Measurements from ENCODE around the gene UBR1. TPM values are rescaled to one million over a fixed set of nuclear protein-coding genes. Genes with fewer than 3 reads are reported as not detected.
"Not testable (repeated sequence)": the region's sequence is repeated elsewhere in the genome, so short reads cannot be mapped to it uniquely, and the experiment has no call there.

UBR1 gene
- total RNA-seq, 1 donor from 2014 or later: 39.1 TPM

DNA sequence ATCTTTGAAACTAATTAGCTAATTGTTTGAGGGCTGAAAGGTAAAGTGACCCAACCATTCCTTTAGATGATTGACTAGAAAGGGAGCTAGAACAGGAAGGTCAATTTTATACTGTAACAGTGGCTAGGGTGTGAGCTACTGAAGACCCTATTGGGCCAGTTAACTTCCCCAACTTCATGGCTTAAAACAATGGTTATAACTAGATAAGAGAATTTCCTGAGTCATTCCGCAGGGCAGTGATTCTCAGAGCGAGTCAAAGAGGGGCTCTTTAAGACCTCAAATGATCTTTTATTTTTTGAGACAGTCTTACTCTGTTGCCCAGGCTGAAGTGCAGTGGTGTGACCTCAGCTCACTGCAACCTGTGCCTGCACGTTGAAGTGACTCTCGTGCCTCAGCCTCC is 151.5 kb downstream of the UBR1 start:
- no peak overlapping the region for H3K27ac Mint-ChIP-seq
- no peaks in the 10 kb centered on the region for H3K4me1 Mint-ChIP-seq (ENCODE audit: low read depth)
- no peak for DNase-seq (ENCODE audit: low spot score, unreplicated experiment)
- TF ChIP-seq, protein P1, sequence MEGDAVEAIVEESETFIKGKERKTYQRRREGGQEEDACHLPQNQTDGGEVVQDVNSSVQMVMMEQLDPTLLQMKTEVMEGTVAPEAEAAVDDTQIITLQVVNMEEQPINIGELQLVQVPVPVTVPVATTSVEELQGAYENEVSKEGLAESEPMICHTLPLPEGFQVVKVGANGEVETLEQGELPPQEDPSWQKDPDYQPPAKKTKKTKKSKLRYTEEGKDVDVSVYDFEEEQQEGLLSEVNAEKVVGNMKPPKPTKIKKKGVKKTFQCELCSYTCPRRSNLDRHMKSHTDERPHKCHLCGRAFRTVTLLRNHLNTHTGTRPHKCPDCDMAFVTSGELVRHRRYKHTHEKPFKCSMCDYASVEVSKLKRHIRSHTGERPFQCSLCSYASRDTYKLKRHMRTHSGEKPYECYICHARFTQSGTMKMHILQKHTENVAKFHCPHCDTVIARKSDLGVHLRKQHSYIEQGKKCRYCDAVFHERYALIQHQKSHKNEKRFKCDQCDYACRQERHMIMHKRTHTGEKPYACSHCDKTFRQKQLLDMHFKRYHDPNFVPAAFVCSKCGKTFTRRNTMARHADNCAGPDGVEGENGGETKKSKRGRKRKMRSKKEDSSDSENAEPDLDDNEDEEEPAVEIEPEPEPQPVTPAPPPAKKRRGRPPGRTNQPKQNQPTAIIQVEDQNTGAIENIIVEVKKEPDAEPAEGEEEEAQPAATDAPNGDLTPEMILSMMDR (IDR thresholded peaks at IDR 0.05; ENCODE audit: unreplicated experiment): no peak
- no peaks in the 10 kb centered on the region for H3K9me3 Mint-ChIP-seq (ENCODE audit: low read depth)
- H3K4me3 Mint-ChIP-seq (ENCODE audit: low read depth): no peak overlapping the region
- no peaks in the 10 kb centered on the region for H3K27me3 Mint-ChIP-seq
- peaks cover 39% of the 10 kb centered on the region for H3K36me3 Mint-ChIP-seq (ENCODE audit: insufficient read depth)

DNA sequence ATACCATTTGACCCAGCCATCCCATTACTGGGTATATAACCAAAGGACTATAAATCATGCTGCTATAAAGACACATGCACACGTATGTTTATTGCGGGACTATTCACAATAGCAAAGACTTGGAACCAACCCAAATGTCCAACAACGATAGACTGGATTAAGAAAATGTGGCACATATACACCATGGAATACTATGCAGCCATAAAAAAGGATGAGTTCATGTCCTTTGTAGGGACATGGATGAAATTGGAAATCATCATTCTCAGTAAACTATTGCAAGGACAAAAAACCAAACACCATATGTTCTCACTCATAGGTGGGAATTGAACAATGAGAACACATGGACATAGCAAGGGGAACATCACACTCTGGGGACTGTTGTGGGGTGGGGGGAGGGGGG is 156.9 kb downstream of the UBR1 start:
- not testable (repeated sequence) for H3K9me3 Mint-ChIP-seq (ENCODE audit: low read depth); DNase-seq (ENCODE audit: low spot score, unreplicated experiment); H3K4me3 Mint-ChIP-seq (ENCODE audit: low read depth); H3K27ac Mint-ChIP-seq; H3K4me1 Mint-ChIP-seq (ENCODE audit: low read depth); H3K27me3 Mint-ChIP-seq
- H3K36me3 Mint-ChIP-seq (ENCODE audit: insufficient read depth): peaks cover 41% of the 10 kb centered on the region

DNA sequence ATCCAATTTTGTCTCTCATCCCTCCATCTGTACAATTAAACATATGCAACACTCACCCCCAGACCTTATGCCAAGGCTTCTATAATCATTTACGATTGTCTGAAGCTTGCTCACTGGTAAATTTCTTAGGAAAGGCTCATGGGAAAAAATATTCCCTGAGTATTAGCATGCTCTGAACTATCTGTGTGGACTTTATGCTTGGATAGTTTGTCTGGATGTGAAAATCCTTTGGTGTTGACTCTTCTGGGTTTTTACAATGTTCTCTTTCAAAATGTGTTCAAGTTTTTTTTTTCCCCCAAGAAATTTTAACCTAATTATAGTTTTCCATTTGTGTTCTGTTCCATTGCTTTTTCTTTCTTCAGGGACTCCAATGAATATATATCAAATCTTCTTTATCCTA is 165.3 kb downstream of the UBR1 start:
- Mint-ChIP-seq H3K4me1 (ENCODE audit: low read depth) (no peaks in the 10 kb centered on the region), H3K27ac (peak overlapping the region; percentile 38), H3K9me3 (ENCODE audit: low read depth) (no peaks in the 10 kb centered on the region), H3K4me3 (ENCODE audit: low read depth) (no peak overlapping the region), H3K27me3 (no peaks in the 10 kb centered on the region), H3K36me3 (ENCODE audit: insufficient read depth) (peaks cover 8% of the 10 kb centered on the region)
- no peak for DNase-seq (ENCODE audit: low spot score, unreplicated experiment)
- TF ChIP-seq, protein P1 (IDR thresholded peaks at IDR 0.05; ENCODE audit: unreplicated experiment): no peak

DNA sequence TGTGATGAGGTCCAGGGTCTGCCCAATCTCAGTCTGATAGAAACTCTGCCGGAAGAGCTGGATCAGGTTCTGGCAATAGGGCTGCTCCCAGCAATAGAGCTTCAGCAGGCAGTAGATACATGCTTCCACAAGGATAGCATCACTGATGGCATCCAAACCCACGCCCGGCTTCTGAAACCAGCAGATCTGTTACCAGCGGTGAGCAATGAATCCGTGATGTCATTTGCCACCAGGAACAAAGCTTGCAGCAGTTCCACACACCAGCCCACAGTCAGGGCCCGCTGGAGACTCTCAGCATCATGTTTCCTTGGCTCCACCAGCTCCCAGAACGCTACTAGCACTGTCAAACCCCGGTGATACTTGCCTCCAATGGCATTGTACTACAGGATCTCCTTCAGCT is 166.0 kb downstream of the UBR1 start:
- H3K36me3 Mint-ChIP-seq (ENCODE audit: insufficient read depth): peaks cover 2% of the 10 kb centered on the region
- no peak for DNase-seq (ENCODE audit: low spot score, unreplicated experiment)

DNA sequence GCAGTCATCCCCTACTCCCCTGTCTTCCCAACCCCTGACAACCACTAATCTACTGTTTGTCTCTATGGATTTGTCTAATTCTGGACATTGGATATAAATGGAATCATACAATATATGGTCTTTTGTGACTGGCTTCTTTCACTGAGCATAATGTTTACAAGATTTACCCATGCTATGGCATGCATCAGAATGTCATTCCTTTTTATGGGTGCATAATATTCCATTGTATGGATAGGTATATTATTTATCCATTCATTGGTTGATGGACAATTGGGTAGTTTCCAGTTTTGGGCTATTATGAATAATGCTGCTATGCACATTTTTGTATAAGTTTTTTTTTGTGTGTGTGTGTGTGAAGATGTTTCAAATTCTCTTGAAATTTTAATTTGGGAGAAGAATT is 168.7 kb downstream of the UBR1 start:
- H3K9me3 Mint-ChIP-seq (ENCODE audit: low read depth): no peaks in the 10 kb centered on the region
- no peaks in the 10 kb centered on the region for H3K4me1 Mint-ChIP-seq (ENCODE audit: low read depth)
- peaks cover 1% of the 10 kb centered on the region for H3K36me3 Mint-ChIP-seq (ENCODE audit: insufficient read depth)
- no peak for DNase-seq (ENCODE audit: low spot score, unreplicated experiment)
- no peak overlapping the region for H3K4me3 Mint-ChIP-seq (ENCODE audit: low read depth)
- no peaks in the 10 kb centered on the region for H3K27me3 Mint-ChIP-seq
- TF ChIP-seq, protein P1 (IDR thresholded peaks at IDR 0.05; ENCODE audit: unreplicated experiment): no peak
- no peak overlapping the region for H3K27ac Mint-ChIP-seq

More for the DNA sequence above, 166.0 kb downstream of the UBR1 start:
- H3K4me1 Mint-ChIP-seq (ENCODE audit: low read depth): no peaks in the 10 kb centered on the region
- TF ChIP-seq, protein P1 (IDR thresholded peaks at IDR 0.05; ENCODE audit: unreplicated experiment): no peak
- H3K27me3 Mint-ChIP-seq: no peaks in the 10 kb centered on the region
- H3K9me3 Mint-ChIP-seq (ENCODE audit: low read depth): no peaks in the 10 kb centered on the region
- no peak overlapping the region for H3K4me3 Mint-ChIP-seq (ENCODE audit: low read depth)
- H3K27ac Mint-ChIP-seq: no peak overlapping the region

DNA sequence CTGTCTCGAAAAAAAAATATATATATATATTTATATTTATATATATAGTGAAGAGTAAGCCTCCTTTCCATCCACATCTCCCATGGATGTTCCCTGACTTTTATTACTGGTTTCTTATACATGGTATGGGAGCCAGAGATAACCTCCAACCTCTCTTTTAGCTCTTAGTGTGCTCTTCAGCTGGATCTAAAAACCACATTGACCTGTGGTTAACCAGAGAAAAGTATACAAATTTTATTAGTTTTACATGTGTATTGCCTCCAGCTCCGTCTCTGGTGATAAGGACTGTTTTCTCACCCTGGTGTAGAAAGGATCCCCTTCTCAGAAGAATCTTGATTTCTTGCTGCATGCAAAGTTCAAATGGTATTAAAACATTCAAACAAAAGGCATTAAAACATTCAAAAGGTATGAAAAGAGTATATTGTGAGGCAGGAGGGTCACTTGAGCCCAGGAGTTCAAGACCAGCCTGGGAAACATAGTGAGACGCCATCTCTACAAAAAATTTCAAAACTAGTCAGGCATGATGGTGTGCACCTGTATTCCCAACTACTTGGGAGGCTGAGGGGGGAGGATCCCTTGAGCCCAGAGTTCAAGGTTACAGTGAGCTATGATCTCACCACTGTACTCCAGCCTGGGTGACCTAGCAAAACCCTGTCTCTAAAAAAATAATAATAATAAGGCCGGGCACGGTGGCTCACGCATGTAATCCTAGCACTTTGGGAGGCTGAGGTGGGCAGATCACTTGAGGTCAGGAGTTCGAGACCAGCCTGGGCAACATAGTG is 171.8 kb downstream of the UBR1 start:
- DNase-seq (ENCODE audit: low spot score, unreplicated experiment): no peak
- Mint-ChIP-seq H3K36me3 (ENCODE audit: insufficient read depth) (no peaks in the 10 kb centered on the region), H3K27me3 (no peaks in the 10 kb centered on the region), H3K27ac (no peak overlapping the region), H3K4me3 (ENCODE audit: low read depth) (no peak overlapping the region), H3K4me1 (ENCODE audit: low read depth) (no peaks in the 10 kb centered on the region), H3K9me3 (ENCODE audit: low read depth) (no peaks in the 10 kb centered on the region)
- TF ChIP-seq, protein P1 (IDR thresholded peaks at IDR 0.05; ENCODE audit: unreplicated experiment): no peak
